Uterus (tissue), 2 donors: ENCODE measurements around the gene SUFU.

Experiments
- CTCF ChIP-seq, 4 experiments: fragments of 200-600 bp in 2 of 4; fragments of 450-650 bp in 2 of 4; sonication (generic) in 2 of 4; IDR thresholded peaks; one replicate each; pipeline ENCODE4 v1.5.1; 2016 to 2019; ENCODE audit warnings: antibody characterized with exemption in 4 of 4, mild to moderate bottlenecking in 2 of 4, moderate library complexity in 1 of 4
- POLR2A ChIP-seq, 2 donors: fragments of 450-650 bp; IDR thresholded peaks; one replicate each; pipeline ENCODE4 v1.6.1; 2016; ENCODE audit warnings: antibody characterized with exemption in 2 of 2, mild to moderate bottlenecking in 1 of 2, moderate library complexity in 1 of 2

- TF ChIP-seq CTCF (IDR thresholded peaks at IDR 0.05), result no peak
- no peak for TF ChIP-seq POLR2A (IDR thresholded peaks at IDR 0.05)
These were observed 92.1 kb downstream of the SUFU start for GRCh38 chr10:102595897-102596296.
